ENCODE measurements around the gene P2RX3.

GRCh38 chr11:57391111-57391510 is 53.0 kb downstream of the P2RX3 start:
- TF ChIP-seq MAX (IDR thresholded peaks at IDR 0.05) = no peak
- no peak for TF ChIP-seq YY1 (IDR thresholded peaks at IDR 0.05; ENCODE audit: low read depth)
- no peak for TF ChIP-seq USF1 (IDR thresholded peaks at IDR 0.05)
- TF ChIP-seq TCF12 (IDR thresholded peaks at IDR 0.05; ENCODE audit: low read depth) = no peak
- TF ChIP-seq RAD21 (IDR thresholded peaks at IDR 0.05; ENCODE audit: low read depth) = no peak
- TF ChIP-seq CREB1 (IDR thresholded peaks at IDR 0.05; ENCODE audit: low read depth) = no peak
